Endothelial cell of umbilical vein (primary cell): ENCODE data around the gene IQSEC3. TPM values are rescaled to one million over a fixed set of nuclear protein-coding genes. Genes with fewer than 3 reads are reported as not detected.

Experiments used
- BruUV-seq: library from RNA; stranded (reverse); fragments of 400-500 nt; replicated peaks from 2 replicates; lab custom pipeline; 2021; lab: Mats Ljungman, UMichigan
- CTCF ChIA-PET: fragments of 300-600, 350-600 bp; sonication (Branson Sonifier 250); formaldehyde crosslinking; loops from one replicate; lab custom pipeline; 2021; ENCODE audit warnings: antibody characterized with exemption, inconsistent platforms; lab: Charles Lee
- POLR2A ChIA-PET: fragments of 300-600, 350-600 bp; sonication (Branson Sonifier 250); formaldehyde crosslinking; loops from one replicate; lab custom pipeline; 2021; ENCODE audit warnings: antibody characterized with exemption, inconsistent platforms; lab: Charles Lee
- DNase-seq: peaks from one replicate; pipeline ENCODE4 v3.0.0-alpha.2; 2011; ENCODE audit warnings: low read depth, low spot score
- FAIRE-seq: peaks from 2 replicates; lab custom pipeline; 2011; peaks lifted over from hg19 to GRCh38; lab: Jason Lieb, UNC
- H2AFZ ChIP-seq: 2 replicates; pipeline ENCODE4 v1.6.0; 2012; ENCODE audit warnings: low read depth, low read length, control low read depth, inconsistent platforms
- H3K27ac ChIP-seq: 2 replicates; pipeline ENCODE4 v1.5.1; 2011; ENCODE audit warnings: low read depth, mild to moderate bottlenecking, control low read depth, low read length, moderate library complexity; ENCODE audit not compliant: insufficient read depth
- H3K27me3 ChIP-seq, 2 experiments: 2 replicates each; pipeline versions ENCODE4 v1.6.0 to v1.6.1; 2011; ENCODE audit warnings: low read length in 2 of 2, mixed read lengths in 1 of 2; ENCODE audit not compliant: control insufficient read depth in 2 of 2, insufficient read depth in 2 of 2
- H3K36me3 ChIP-seq, 2 experiments: 2 replicates in 1 of 2; 3 replicates in 1 of 2; pipeline ENCODE4 v1.5.1; 2011; ENCODE audit warnings: low read length in 2 of 2, mild to moderate bottlenecking in 1 of 2, moderate library complexity in 1 of 2; ENCODE audit not compliant: control insufficient read depth in 2 of 2, insufficient read depth in 2 of 2; ENCODE audit errors: extremely low read depth in 1 of 2
- H3K4me1 ChIP-seq: 3 replicates; pipeline ENCODE4 v1.5.1; 2011; ENCODE audit warnings: mild to moderate bottlenecking, low read length; ENCODE audit not compliant: control insufficient read depth, insufficient read depth; ENCODE audit errors: extremely low read depth
- H3K4me2 ChIP-seq: 2 replicates; pipeline ENCODE4 v1.6.1; 2011; ENCODE audit warnings: low read length, control low read depth, mixed read lengths; ENCODE audit not compliant: insufficient read depth
- H3K4me3 ChIP-seq, 3 experiments: fragments of 200-600 bp in 1 of 3; sonication (generic), shearing (Covaris generic) in 1 of 3; replicated peaks in 1 of 3; 2 replicates each; pipeline ENCODE4 v1.5.1; 2011 to 2016; ENCODE audit warnings: control low read depth in 3 of 3, low read length in 3 of 3, mild to moderate bottlenecking in 2 of 3, inconsistent platforms in 1 of 3, low read depth in 1 of 3, moderate library complexity in 1 of 3; ENCODE audit not compliant: insufficient read depth in 1 of 3
- H3K79me2 ChIP-seq: 2 replicates; pipeline ENCODE4 v1.6.0; 2012; ENCODE audit warnings: low read length, inconsistent platforms; ENCODE audit not compliant: control insufficient read depth, insufficient read depth
- H3K9ac ChIP-seq: replicated peaks from 2 replicates; pipeline ENCODE3; 2011; ENCODE audit warnings: low read length, control low read depth; ENCODE audit not compliant: insufficient read depth; ENCODE audit errors: extremely low read depth
- H3K9me1 ChIP-seq: replicated peaks from 3 replicates; pipeline ENCODE4 v1.6.0; 2011; ENCODE audit warnings: mild to moderate bottlenecking, low read length; ENCODE audit not compliant: control insufficient read depth, insufficient read depth; ENCODE audit errors: extremely low read depth
- H3K9me3 ChIP-seq: replicated peaks from 2 replicates; pipeline ENCODE4 v1.5.1; 2012; ENCODE audit warnings: low read length, inconsistent platforms; ENCODE audit not compliant: control insufficient read depth, insufficient read depth
- H4K20me1 ChIP-seq: replicated peaks from 2 replicates; pipeline ENCODE3; 2011; ENCODE audit warnings: mild to moderate bottlenecking, low read length; ENCODE audit not compliant: control insufficient read depth, insufficient read depth; ENCODE audit errors: extremely low read depth
- CTCF ChIP-seq, 2 donors: IDR thresholded peaks; 1 replicate in 1 of 2; 2 replicates in 1 of 2; pipeline ENCODE4 v1.5.1; 2011; ENCODE audit warnings: low read length in 2 of 2, mild to moderate bottlenecking in 2 of 2, moderate library complexity in 2 of 2, control low read depth in 1 of 2, inconsistent platforms in 1 of 2, low read depth in 1 of 2; ENCODE audit not compliant: insufficient read depth in 1 of 2; ENCODE audit errors: extremely low read depth in 1 of 2
- EZH2 ChIP-seq: IDR thresholded peaks from 2 replicates; pipeline ENCODE4 v1.6.1; 2012; ENCODE audit warnings: borderline replicate concordance, low read depth, mild to moderate bottlenecking, moderate library complexity, low read length, inconsistent platforms; ENCODE audit not compliant: severe bottlenecking
- FOS ChIP-seq: IDR thresholded peaks from 2 replicates; pipeline ENCODE4 v1.6.1; 2011; ENCODE audit warnings: mild to moderate bottlenecking, low read length, moderate library complexity, borderline replicate concordance; ENCODE audit not compliant: insufficient read depth
- GATA2 ChIP-seq: IDR thresholded peaks from 2 replicates; pipeline ENCODE4 v1.7.0; 2011; ENCODE audit warnings: low read depth, mild to moderate bottlenecking, moderate library complexity, mixed read lengths, low read length; ENCODE audit not compliant: insufficient read length, insufficient read depth
- JUN ChIP-seq: IDR thresholded peaks from 2 replicates; pipeline ENCODE4 v1.6.1; 2011; ENCODE audit warnings: borderline replicate concordance, low read depth; ENCODE audit not compliant: insufficient read length, insufficient read depth
- MAX ChIP-seq: IDR thresholded peaks from 2 replicates; pipeline ENCODE4 v1.6.1; 2011; ENCODE audit not compliant: insufficient read depth, insufficient read length
- MYC ChIP-seq: IDR thresholded peaks from one replicate; pipeline ENCODE4 v1.6.1; 2011; ENCODE audit warnings: mild to moderate bottlenecking, low read depth, low read length
- POLR2A ChIP-seq: IDR thresholded peaks from 2 replicates; pipeline ENCODE4 v1.6.1; 2012; ENCODE audit warnings: low read depth, mild to moderate bottlenecking, control low read depth, low read length
- POLR2AphosphoS5 ChIP-seq: IDR thresholded peaks from 2 replicates; pipeline ENCODE4 v1.6.1; 2012; ENCODE audit warnings: low read depth, mild to moderate bottlenecking, control low read depth, low read length, moderate library complexity; ENCODE audit not compliant: insufficient read depth
- dilution Hi-C: fragments of 300-500 bp; cut with MboI; formaldehyde crosslinking; loops from one replicate; pipeline ENCODE4 v1.15.0; 2019; ENCODE audit warnings: low sequenced_read_pairs; ENCODE audit not compliant: extremely low pct_ligation_motif_present
- intact Hi-C: fragments of 100-400 bp; cut with micrococcal nuclease; formaldehyde crosslinking; loops from one replicate; pipeline ENCODE4 v1.10.0; 2022
- polyA plus RNA-seq, 4 experiments: library from polyadenylated mRNA; depleted of rRNA in 3 of 4; stranded (reverse) in 3 of 4; unstranded in 1 of 4; fragments of >200 nt; gene quantifications; 2 replicates each; pipeline versions ENCODE4 v1.2.1 to v1.2.3, GENCODE V29; 2011 to 2012; ENCODE audit warnings: missing spikeins in 1 of 4
- total RNA-seq: library from RNA; stranded (reverse); gene quantifications from 2 replicates; pipeline ENCODE4 v1.2.3, GENCODE V29; 2021

The IQSEC3 gene
- total and polyA plus RNA-seq, 2 donors (not counting 3 experiments of a cell fraction or from before 2014, with no cell fraction given) = not detected

GRCh38 chr12:53735-54730 lies 12.5 kb upstream of the IQSEC3 start:
- dilution Hi-C loops (no loop called here), intact Hi-C loops (no loop called here)
- ChIA-PET POLR2A (no interaction called here), CTCF (no interaction called here)
- Histone ChIP-seq H3K4me2 (no peak overlapping the region), H3K9ac (no peak overlapping the region), H4K20me1 (no peaks in the 10 kb centered on the region), H2AFZ (no peak overlapping the region), H3K79me2 (no peaks in the 10 kb centered on the region), H3K4me1 (no peaks in the 10 kb centered on the region), H3K4me3 (no peak overlapping the region), H3K27ac (no peak overlapping the region), H3K27me3 (peaks cover 0 to 5% of the 10 kb centered on the region in 2 experiments), H3K9me1 (no peaks in the 10 kb centered on the region), H3K9me3 (no peaks in the 10 kb centered on the region), H3K36me3 (no peaks in the 10 kb centered on the region)
- FAIRE-seq = no peak
- DNase-seq = no peak
- BruUV-seq = no TSS peak
- TF ChIP-seq POLR2A (no peak), JUN (no peak), MYC (no peak), POLR2AphosphoS5 (no peak), CTCF (IDR thresholded peaks at IDR 0.05; ENCODE audit: extremely low read depth in 1 of 2, insufficient read depth in 1 of 2, low read depth in 1 of 2, low read length in 2 of 2) (no peak), GATA2 (no peak), MAX (no peak), FOS (no peak), EZH2 (no peak)
